Measurements from ENCODE around the gene TMEM106C.

- no peak for TF ChIP-seq CTCF (IDR thresholded peaks at IDR 0.05)
- no peak for TF ChIP-seq POLR2A (IDR thresholded peaks at IDR 0.05)
Observed at GRCh38 chr12:48013287-48013686, 49.9 kb downstream of the TMEM106C start.

All from adrenal gland (tissue), 5 donors.